HK-2 (cell line): Measurements from ENCODE around the gene ANTXRL.
"Not testable (repeated sequence)": the region's sequence is repeated elsewhere in the genome, so short reads cannot be mapped to it uniquely, and the experiment has no call there.

ENCODE experiments used
- DNase-seq: peaks from one replicate; pipeline ENCODE4 v3.0.0-alpha.2; 2018; ENCODE audit not compliant: unreplicated experiment

Gene ANTXRL

DNA sequence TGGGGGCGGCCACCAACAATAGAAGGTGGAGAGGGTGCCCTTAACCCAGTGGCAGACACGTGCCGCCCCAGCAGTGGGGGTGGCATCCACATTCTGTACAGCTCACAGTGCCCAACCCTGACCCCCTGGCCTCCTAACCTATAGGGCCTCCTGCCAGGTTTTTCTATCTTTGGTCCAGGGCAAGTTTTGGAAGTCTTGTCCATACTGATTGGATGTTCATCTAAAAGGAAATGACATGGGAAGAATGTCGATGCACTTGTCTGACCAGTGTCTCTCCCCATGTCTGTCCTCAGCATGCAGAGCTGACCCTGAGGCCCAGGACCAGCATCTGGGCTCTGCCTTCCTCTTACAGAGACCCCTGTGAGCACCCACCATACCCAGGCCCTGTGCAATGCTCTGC is 32.3 kb upstream of the ANTXRL start:
- DNase-seq: no peak

DNA sequence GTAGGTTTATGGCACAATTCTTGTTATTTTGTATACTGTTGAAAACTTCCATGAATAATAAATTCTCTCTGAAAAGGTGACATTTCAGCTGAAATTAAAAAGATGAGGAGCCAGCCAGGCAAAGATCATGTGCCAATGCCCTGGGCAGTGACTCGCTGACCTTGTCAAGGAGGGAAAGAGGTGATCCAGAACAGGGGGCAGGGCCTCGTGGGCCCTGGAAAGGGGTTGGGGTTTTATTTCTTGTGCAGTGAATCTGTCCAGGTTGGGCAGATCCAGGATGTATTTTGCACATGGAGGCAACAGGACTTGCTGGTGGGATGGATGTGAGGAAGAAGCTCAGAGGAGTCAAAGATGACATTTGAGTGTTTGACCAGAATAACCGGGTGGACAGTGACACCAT is 31.6 kb upstream of the ANTXRL start:
- DNase-seq: not testable (repeated sequence)

DNA sequence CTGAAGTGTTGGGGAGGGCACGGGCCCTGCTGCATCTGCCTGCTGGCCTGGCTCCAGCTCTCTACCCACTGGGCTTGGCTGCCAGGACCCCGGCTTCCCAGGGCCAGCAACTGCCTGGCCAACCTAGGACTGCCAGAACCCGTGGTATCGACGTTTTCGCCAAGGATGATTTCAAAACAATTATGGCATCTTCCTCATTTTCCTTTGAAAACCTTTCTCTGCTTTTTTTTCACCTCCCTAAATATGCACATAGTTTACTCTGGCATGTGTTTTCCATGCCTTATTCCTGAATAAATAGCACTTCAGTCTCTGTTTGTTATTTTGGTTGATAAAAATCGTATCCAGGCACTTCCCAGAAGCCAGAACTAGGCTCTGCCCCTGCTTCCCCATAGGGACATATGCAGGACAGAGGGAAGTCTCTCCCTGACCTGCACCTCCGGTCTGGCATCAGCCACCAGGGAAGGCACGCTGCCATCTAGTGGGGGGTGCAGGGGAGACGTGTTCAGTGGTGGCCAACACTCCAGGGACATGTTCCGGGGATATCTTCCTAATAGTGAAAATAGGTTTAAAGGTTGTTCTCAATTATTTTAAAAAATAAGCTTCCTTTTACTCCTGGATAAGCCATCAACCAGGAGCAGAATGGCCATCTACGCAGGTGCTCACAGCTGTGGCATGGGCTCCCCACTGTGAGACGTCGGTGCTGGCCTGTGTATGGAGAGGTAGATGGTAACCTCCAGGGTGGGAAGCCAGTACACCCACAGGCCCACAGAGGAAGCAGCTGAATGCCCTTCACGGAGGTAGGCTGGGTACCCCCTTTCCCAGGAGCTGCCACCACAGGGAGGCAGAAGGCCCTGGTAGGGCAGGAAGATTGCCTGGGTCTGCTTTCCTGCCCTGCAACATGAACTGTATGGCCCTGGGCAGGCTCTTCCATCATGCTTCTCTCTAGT is 30.7 kb upstream of the ANTXRL start:
- peak; percentile 56 for DNase-seq

DNA sequence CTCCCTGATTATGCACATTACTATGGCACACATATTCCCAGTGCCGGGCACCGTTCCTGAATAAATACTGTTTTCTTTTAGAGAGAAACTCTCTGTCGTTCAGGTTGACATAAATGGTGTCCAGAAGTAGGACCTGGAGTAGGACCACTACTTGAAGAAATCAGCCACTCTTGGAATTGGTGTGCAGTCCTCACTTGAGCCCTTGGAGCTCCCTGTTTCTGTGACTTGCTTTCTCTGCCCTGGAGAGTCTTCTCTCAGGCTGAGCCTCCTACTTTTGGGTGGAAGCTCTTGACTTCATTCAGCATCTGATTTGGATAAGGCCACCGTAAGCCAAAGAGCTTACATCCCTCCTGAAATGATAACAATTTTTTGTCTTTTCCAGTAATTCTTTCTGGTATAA is 29.7 kb upstream of the ANTXRL start:
- DNase-seq: no peak

DNA sequence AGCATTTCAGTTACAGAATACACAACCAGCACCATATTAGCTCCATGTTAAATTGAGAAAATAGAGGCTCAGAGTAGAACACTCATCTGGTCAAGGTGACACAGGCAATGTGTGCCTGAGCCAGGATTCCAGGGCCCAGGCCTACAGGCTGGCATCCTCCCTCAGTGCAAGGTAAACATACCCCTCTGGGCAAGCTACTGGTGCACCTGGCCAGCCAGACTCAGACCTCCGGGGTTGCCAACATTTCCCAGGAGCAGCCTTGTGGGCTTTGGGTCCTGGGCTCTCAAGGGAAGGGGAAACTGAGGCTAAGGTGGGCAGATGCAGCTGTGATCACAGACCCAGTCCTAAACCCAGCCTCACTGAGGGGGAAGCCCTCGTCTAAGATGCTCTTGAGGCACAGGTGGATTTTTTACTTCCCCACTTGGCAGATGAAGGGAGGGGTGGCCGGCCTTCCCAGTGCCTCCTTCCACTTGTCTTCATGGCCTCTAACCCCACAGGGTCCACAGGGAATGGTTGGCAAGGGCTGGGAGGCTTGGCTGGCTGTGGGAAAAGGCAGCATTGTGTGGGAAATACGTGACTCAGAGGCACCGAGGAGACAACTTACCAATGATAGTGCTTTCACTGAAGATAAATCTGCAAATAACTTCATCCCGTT is 23.8 kb upstream of the ANTXRL start:
- not testable (repeated sequence) for DNase-seq

DNA sequence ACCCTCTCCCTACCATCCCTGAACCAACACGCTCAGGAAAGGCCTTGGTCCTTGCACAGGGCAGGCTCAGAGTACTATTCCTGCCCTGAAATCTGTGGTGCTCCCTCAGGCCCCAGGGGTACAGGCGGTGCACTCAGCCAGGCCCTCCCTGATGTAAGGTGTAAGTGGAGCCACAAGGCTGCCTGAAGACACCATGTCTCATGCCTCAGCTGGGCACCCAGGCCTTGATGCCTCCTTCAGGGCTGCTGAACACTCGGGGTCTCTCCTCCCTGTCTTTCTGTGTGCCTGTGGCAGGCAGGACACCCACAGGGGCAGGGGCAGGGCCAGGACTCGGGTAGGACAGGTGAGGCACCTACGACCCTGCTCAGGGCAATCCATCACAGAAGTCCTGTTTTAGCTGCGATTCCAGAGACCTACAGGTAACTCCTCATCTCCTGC is 22.9 kb upstream of the ANTXRL start:
- DNase-seq: no peak

DNA sequence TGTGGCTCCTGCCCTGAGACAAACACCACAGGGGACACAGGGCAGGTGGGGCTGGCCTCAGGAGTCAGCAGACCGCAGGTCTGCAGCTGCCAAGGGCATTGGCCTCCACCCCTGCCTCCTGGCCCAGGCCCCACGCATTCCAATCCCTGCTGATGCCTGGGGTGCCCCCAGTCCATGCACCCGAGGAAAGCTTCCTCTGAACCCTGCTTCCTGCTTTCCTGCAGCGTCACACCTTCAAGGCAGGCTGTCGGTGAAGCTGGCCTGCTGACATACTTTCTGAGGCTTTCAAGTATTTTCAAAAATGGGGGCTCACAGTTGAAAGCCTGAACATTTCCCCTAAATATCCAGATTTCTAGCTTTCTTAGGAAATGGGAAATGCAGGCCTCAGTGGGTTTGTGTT is 22.5 kb upstream of the ANTXRL start:
- no peak for DNase-seq

DNA sequence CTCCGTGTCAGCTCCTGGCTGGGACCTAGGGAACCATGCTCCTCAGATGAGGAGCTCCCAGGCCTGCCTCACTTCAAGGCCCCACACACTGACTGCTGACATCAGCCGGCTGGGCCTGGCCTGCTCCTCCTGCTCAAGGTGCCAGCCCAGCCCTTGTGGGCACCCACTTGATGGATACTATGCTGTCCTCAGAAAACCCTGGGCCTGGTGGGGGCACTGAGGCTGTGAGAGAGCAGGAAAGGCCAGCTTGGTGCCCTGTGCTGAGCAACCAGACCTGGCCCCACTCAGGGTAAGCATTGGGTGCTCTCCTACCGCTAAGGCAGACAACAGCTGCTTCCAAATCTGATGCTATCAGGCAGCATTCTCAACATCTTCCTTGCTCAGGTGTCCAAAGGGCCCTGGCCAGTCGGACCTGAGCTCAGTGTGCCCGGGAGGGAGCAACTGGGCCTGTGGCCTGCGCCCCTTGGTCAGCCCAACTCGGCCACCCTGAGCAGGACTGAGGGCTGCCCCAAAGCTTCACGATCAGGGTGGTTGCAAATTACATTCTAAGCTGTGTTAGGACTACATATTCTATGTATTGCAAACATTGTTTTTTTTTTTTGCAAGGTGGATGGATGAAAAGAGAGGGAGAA is 21.9 kb upstream of the ANTXRL start:
- no peak for DNase-seq

DNA sequence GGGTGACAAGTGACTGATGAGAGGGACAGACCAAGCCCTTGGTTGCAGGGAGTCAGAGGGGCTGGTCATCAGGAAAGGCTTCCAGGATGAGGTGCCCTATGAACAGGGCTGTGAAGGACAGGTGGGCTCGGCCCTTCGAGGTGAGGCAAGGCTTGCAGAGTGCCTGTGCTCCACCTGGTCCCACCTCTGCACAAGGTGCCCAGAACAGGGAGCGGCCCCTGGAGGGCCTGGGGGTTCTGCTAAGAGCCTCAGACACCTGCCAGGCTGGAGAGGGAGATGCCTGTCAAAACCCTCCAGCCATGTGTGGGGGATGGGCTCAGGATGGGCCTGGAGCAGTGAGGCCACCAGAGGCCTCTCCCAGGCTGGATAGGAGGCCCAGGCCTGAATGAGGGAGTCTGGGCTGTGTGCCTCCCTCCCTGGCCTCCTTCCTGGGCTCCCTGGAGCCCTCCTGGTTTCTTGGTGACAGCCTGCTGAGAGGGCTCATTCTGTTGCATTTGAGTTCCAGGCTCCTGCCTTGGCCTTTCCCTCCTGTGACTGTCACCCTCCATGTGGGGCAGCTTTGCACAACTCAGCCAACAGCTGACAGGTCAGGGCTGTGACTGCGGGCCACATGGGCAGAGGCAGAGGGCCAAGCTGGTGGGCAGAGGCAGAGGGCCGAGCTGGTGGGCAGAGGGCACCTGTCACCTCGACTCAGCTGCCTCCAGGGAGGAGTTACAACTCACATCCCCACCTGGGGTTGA is 21.1 kb upstream of the ANTXRL start:
- DNase-seq: not testable (repeated sequence)

DNA sequence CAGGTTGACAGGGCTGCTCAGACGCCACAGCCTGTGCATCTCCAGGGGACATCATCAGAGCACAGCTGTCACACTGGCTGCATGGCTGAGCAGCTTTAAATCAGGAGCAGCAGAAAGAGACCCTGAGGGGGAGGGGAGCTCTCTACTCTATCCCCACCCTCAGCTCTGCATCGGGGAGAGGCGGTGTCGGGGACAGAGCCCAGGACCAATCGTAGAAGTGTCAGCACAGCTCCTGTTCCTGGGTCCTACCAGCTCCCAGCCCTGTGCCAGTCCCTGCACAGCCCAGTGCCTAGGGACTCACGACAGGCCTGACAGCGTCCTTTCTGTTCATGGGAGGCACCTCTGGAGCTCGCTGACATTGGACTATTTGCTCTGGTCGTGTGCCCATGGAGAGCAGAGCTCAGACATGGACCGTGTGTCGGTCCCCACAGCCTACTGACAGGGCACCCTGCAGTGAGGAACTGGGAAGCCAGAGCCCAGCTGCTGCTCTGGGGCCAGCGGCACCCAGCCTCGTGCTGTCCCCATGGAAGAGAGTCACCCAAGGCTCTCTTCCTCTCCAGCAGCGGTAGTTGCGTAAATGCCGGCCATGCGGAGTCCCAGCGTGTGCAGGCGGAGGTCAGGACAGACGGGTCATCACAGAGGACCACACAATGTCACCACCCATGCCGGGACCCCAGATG is 20.4 kb upstream of the ANTXRL start:
- DNase-seq: no peak

DNA sequence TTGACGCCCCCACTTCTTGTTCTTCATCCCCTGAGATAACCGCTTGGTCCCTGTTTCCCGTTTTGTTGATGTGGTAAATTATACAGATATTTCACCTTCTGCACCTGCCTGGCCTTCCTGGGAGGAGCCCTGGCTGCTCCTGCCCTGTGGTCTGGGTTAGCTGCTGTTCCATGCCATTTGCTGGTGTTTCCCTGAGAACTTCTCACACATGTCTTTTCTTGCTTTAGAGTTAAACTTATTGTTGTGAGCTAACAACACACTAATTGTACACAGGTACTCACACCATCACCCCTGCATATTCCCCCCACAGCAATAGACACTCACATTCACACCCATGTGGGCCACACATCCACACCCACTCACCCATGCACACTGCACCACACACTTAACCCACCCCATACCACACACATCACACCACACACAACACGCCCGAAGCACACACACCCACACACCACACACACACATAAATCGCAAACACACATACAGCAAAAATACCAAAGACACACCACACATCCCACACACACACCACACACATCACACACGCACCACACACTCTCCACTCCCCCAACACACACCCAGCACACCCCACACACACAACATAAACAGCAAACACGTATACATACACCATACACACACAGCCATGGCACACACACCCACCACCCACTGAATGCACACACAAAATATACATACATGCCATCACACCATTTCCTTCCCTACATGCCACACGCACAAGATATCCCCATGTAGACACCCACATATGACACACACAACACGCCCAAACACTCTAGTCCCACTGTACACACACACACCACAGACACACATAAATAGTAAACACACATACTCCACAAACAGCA is 19.4 kb upstream of the ANTXRL start:
- DNase-seq: no peak

DNA sequence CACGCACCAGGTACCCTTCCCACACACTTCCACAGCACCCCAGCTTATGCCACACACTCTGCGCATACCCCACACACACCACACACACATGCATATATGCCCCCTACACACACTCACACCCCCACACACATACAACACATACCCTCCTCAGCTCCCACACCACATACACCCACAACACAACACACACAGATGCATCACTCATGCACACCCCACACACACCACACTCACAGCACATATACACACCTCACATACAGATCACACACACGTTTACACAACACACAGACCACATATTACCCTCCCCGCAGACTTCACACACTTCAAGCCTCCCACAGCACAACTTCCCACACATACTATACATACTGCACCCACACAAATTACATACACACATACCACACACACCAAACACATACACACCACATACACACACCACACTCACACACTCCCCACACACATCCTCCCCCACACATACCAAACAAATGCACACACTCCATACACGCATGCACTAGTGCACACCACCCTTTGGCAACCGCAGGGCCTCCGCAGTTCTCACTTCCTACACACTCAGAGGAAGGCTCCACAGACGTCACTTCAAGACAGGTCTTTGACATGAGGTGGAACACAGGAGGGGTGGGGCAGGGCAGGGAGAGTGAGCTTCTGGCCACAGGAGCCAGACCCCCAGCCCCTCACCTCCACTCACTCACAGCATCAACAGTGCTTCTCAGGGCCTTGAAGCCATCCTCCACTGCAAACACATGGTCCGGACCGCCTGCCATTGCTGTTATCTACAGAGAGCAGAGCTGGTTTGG is 18.5 kb upstream of the ANTXRL start:
- DNase-seq: no peak

DNA sequence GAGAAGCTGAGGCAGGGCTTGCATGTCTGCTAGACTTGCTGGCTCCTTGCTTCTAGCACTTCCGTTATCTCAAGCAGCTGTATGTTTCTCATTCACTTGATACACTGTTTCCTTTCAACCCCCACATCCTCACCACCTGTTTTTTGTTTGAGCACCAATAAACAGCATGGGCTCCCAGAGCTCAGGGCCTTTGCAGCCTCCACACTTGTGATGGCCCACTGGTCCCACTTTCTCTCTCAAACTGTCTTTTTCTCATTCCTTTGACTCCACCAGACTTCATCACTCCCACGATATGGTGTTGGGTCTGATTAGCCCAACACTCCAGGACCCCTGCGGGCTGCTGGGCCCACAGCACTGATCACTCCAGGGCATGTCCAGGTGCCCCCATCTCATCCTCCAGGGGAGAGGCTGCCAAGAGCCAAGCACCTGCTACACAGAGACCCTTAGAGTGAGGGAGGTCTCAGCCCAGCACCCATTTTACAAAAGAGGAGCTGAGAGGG is 17.2 kb upstream of the ANTXRL start:
- not testable (repeated sequence) for DNase-seq

DNA sequence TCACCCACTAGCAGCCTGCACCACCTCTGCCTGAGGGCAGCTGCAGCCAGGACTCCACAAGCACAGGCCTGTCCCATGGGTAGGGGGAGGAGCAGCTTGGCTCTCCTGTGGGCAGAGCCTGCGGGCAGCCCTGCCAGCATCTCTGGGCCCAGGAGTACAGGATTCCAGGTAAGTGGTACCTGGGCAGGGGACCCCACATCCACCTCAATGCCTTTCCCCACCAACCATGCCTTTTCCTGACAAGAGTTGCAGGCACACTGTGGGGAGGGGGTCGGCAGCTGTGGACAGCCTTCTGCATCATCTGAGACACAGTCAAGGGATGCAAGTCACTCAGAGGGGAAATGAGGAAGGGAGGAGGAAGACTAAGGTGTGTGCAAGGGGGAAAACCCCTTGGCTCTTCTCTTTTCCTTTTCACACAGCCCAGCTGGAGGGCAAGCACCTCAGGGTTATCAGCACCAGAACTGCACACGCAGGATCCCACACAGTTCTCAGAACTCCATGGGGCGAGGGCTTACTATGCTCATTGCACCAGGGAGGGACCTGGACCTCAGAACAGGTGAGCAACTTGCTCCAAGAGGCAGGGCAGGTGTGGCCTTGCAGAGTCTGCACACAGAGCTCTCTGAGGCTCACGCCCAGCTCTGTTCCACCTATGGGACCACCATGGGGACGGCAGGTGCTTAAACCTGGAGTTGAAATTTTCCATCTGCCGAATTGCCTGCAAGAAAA is 16.5 kb upstream of the ANTXRL start:
- no peak for DNase-seq

DNA sequence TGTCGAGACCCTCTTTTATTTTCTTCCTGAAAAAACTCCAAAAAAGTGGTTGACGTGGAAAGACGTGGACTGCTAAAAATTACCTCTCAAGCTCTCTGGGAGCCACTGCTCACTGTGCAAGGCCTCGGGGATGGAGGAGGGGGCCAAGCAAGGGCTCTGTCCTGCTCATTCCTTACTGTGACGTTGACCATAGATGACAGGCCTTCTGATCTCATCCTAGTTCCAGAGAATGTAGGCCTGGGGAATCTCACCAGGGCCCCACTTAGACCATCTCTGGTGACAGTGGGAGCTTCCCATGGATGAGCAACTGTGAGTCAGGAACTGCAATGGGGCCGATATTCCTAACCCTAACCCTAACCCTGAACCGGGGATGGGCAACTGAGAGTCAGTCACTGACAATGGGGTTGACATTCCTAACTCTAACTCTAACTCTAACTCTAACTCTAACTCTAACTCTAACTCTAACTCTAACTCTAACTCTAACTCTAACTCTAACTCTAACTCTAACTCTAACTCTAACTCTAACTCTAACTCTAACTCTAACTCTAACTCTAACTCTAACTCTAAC is 15.8 kb upstream of the ANTXRL start:
- DNase-seq: not testable (repeated sequence)

DNA sequence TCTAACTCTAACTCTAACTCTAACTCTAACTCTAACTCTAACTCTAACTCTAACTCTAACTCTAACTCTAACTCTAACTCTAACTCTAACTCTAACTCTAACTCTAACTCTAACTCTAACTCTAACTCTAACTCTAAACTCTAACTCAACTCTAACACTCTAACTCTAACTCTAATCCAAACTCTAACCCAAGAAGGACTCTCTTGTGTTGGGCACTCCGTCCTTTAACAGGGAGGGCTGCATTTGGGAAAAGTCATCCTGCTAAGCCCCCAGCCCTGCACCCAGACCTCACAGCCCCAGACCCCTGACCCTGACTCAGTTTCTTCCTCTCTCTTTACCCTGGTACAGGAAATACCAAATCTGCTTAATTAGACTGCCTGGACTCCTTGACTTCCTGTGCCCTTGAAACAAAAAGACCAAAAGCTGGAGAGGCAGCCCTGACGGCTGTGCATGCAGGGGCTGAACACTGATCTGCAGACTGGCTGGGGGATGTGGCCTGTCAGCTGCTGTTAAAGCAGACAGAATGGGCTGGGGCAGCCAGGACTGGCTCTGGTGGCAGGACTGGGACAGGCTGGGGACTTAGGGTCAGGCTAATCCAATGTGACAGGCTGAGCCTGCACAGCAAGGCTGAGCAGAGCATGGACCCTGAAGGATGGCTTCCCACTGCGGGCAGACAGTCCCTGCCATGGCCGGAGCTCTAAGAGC is 14.8 kb upstream of the ANTXRL start:
- not testable (repeated sequence) for DNase-seq

DNA sequence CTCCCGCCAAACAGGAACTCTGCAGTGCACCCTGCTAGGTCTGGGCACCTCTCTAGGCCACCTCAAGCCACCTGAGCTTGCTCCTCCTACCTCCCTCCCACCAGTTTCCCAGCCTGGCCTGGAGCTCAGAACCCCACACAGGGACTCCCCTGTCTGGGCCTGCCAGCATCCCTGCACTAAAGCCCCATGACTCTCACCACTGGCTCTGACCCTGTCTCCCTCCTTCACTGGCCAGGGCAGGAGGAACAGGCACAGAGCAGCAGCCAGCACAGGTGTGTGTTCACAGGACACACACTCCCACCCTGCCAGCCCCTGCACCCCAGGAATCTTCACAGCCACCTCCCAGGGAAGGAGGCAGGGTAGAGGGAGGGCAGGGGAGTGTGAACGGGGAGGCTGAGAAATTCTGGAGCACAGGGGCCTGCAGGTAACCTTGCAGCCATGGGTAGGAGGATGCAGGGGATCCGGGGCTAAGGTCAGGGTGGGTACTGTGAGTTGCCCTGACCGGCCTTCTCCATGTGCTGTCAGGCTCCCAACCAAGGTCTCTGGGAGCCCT is 13.9 kb upstream of the ANTXRL start:
- DNase-seq: no peak
